ENCODE results near the gene EDN3. TPM values are rescaled to one million over a fixed set of nuclear protein-coding genes. Genes with fewer than 3 reads are reported as not detected.

EDN3 gene
- total and polyA plus RNA-seq, 2 experiments from 2014 or later, result not detected

- Histone ChIP-seq H3K36me3 (no peaks in the 10 kb centered on the region), H3K4me3 (no peak overlapping the region), H3K27ac (no peak overlapping the region), H3K27me3 (peaks cover 86% of the 10 kb centered on the region), H3K4me1 (ENCODE audit: low read depth) (no peaks in the 10 kb centered on the region), H3K9me3 (ENCODE audit: low read depth) (no peaks in the 10 kb centered on the region)
- no peak for DNase-seq (ENCODE audit: low read depth in 1 of 2, low spot score in 1 of 2)
- no peak for TF ChIP-seq CTCF (IDR thresholded peaks at IDR 0.05; ENCODE audit: low read depth, low read length)
Observed at GRCh38 chr20:59322585-59323454, 22.4 kb downstream of the EDN3 start.

GRCh38 chr20:59323731-59324130 is 23.3 kb downstream of the EDN3 start:
- Histone ChIP-seq H3K4me3 (no peak overlapping the region), H3K27me3 (peaks cover 93% of the 10 kb centered on the region), H3K27ac (no peak overlapping the region), H3K36me3 (no peaks in the 10 kb centered on the region), H3K9me3 (ENCODE audit: low read depth) (no peaks in the 10 kb centered on the region), H3K4me1 (ENCODE audit: low read depth) (no peaks in the 10 kb centered on the region)
- no peak for TF ChIP-seq CTCF (IDR thresholded peaks at IDR 0.05; ENCODE audit: low read depth, low read length)
- no peak for DNase-seq (ENCODE audit: low read depth in 1 of 2, low spot score in 1 of 2)

- no peak for TF ChIP-seq CTCF (IDR thresholded peaks at IDR 0.05; ENCODE audit: low read depth, low read length)
- DNase-seq (ENCODE audit: low read depth in 1 of 2, low spot score in 1 of 2), result no peak
- no peaks in the 10 kb centered on the region for H3K9me3 ChIP-seq (ENCODE audit: low read depth)
- no peak overlapping the region for H3K27ac ChIP-seq
- peaks cover 98% of the 10 kb centered on the region for H3K27me3 ChIP-seq
- no peaks in the 10 kb centered on the region for H3K36me3 ChIP-seq
- no peaks in the 10 kb centered on the region for H3K4me1 ChIP-seq (ENCODE audit: low read depth)
- no peak overlapping the region for H3K4me3 ChIP-seq
Observed at GRCh38 chr20:59324521-59325141, 24.2 kb downstream of the EDN3 start.

- H3K27me3 ChIP-seq, result peaks cover 98% of the 10 kb centered on the region
Observed at GRCh38 chr20:59325142-59325523, 24.7 kb downstream of the EDN3 start.

GRCh38 chr20:59326188-59326587 is 25.8 kb downstream of the EDN3 start:
- Histone ChIP-seq H3K9me3 (ENCODE audit: low read depth) (no peaks in the 10 kb centered on the region), H3K4me3 (no peak overlapping the region), H3K27me3 (peaks cover 98% of the 10 kb centered on the region), H3K27ac (no peak overlapping the region), H3K4me1 (ENCODE audit: low read depth) (peaks cover 3% of the 10 kb centered on the region), H3K36me3 (no peaks in the 10 kb centered on the region)
- TF ChIP-seq CTCF (IDR thresholded peaks at IDR 0.05; ENCODE audit: low read depth, low read length), result no peak
- no peak for DNase-seq (ENCODE audit: low read depth in 1 of 2, low spot score in 1 of 2)

More at GRCh38 chr20:59325142-59325523, 24.7 kb downstream of the EDN3 start:
- Histone ChIP-seq H3K36me3 (no peaks in the 10 kb centered on the region), H3K4me3 (no peak overlapping the region), H3K4me1 (ENCODE audit: low read depth) (no peaks in the 10 kb centered on the region), H3K27ac (no peak overlapping the region), H3K9me3 (ENCODE audit: low read depth) (no peaks in the 10 kb centered on the region)
- TF ChIP-seq CTCF (IDR thresholded peaks at IDR 0.05; ENCODE audit: low read depth, low read length), result no peak
- DNase-seq (ENCODE audit: low read depth in 1 of 2, low spot score in 1 of 2), result no peak

Data from cardiac muscle cell (in vitro differentiated cells and primary cell).